GM12878 (cell line): ENCODE results near the gene TRANK1. TPM values are rescaled to one million over a fixed set of nuclear protein-coding genes. Genes with fewer than 3 reads are reported as not detected.

Experiments
- ATAC-seq: fragments of 200-7000 bp; cut with Tn5 transposase; 3 replicates; pipeline ENCODE4 v1.9.1; 2020; ENCODE audit warnings: mild to moderate bottlenecking, moderate library complexity
- BruUV-seq: library from RNA; stranded (reverse); fragments of 400-500 nt; replicated peaks from 2 replicates; lab custom pipeline; 2021; lab: Mats Ljungman, UMichigan
- CTCF ChIA-PET: fragments of 300-600 bp; sonication (Branson Sonifier 250); formaldehyde crosslinking; extraction: SDS; loops from one replicate; lab custom pipeline; 2021; ENCODE audit warnings: inconsistent platforms; lab: Yijun Ruan, JAX
- POLR2A ChIA-PET: fragments of 350-600 bp; formaldehyde crosslinking; extraction: SDS; loops from one replicate; lab custom pipeline; 2021; ENCODE audit warnings: inconsistent platforms; lab: Charles Lee
- RAD21 ChIA-PET: fragments of 300-600 bp; sonication (Branson Sonifier 250); formaldehyde crosslinking; loops from one replicate; lab custom pipeline; 2023; ENCODE audit warnings: antibody characterized with exemption; ENCODE audit not compliant: unreplicated experiment; lab: Charles Lee
- SMC1A ChIA-PET: fragments of 300-600 bp; sonication (Branson Sonifier 250); formaldehyde crosslinking; loops from one replicate; lab custom pipeline; 2023; ENCODE audit not compliant: unreplicated experiment, uncharacterized antibody; lab: Charles Lee
- DNase-seq: peaks from one replicate; pipeline ENCODE4 v3.0.0-alpha.2; 2011; ENCODE audit warnings: low read depth, low spot score
- FAIRE-seq: peaks from 3 replicates; lab custom pipeline; 2011; peaks lifted over from hg19 to GRCh38; lab: Jason Lieb, UNC
- H2AFZ ChIP-seq: 2 replicates; pipeline ENCODE4 v1.6.0; 2011; ENCODE audit warnings: low read depth, low read length, control low read depth; ENCODE audit not compliant: control insufficient read depth
- H3K27ac ChIP-seq: 2 replicates; pipeline ENCODE4 v1.5.1; 2011; ENCODE audit warnings: control low read depth; ENCODE audit not compliant: control insufficient read depth, insufficient read depth
- H3K27me3 ChIP-seq, 2 experiments: replicated peaks in 1 of 2; 2 replicates each; pipeline versions ENCODE4 v1.6.0 to v1.6.1; 2011; ENCODE audit warnings: low read length in 1 of 2; ENCODE audit not compliant: control insufficient read depth in 2 of 2, insufficient read depth in 2 of 2
- H3K36me3 ChIP-seq, 2 experiments: 2 replicates each; pipeline ENCODE4 v1.5.1; 2011; ENCODE audit warnings: low read length in 1 of 2; ENCODE audit not compliant: control insufficient read depth in 2 of 2, insufficient read depth in 2 of 2
- H3K4me1 ChIP-seq: 2 replicates; pipeline ENCODE4 v1.6.1; 2011; ENCODE audit warnings: mild to moderate bottlenecking, low read length, moderate library complexity, mixed read lengths; ENCODE audit not compliant: control insufficient read depth, insufficient read depth
- H3K4me2 ChIP-seq: 2 replicates; pipeline ENCODE4 v1.6.0; 2011; ENCODE audit warnings: control low read depth; ENCODE audit not compliant: control insufficient read depth, insufficient read depth
- H3K4me3 ChIP-seq: fragments of 200-600 bp; sonication (generic); 2 replicates; pipeline ENCODE4 v1.5.1; 2016
- H3K79me2 ChIP-seq: 2 replicates; pipeline ENCODE4 v1.6.0; 2011; ENCODE audit warnings: low read length; ENCODE audit not compliant: control insufficient read depth, insufficient read depth
- H3K9ac ChIP-seq: 2 replicates; pipeline ENCODE4 v1.8.0; 2011; ENCODE audit warnings: low read length, control low read depth, mixed read lengths; ENCODE audit not compliant: control insufficient read depth, insufficient read depth
- H3K9me3 ChIP-seq: replicated peaks from 3 replicates; pipeline ENCODE4 v1.5.1; 2011; ENCODE audit warnings: mild to moderate bottlenecking, low read length; ENCODE audit not compliant: control insufficient read depth, insufficient read depth
- H4K20me1 ChIP-seq: 2 replicates; pipeline ENCODE4 v1.6.0; 2011; ENCODE audit not compliant: control insufficient read depth, insufficient read depth
- BCL3 ChIP-seq: IDR thresholded peaks from 2 replicates; pipeline ENCODE4 v1.6.1; 2011; ENCODE audit warnings: borderline replicate concordance, low read depth, mild to moderate bottlenecking, moderate library complexity, low read length; ENCODE audit not compliant: insufficient read depth, poor library complexity, severe bottlenecking
- BMI1 ChIP-seq: fragments of 450-650 bp; IDR thresholded peaks from 2 replicates; pipeline ENCODE4 v1.6.1; 2016; ENCODE audit warnings: mild to moderate bottlenecking, moderate library complexity, borderline replicate concordance
- CBX5 ChIP-seq: sonication (generic); IDR thresholded peaks from 2 replicates; pipeline ENCODE4 v1.6.1; 2016; ENCODE audit warnings: low read depth, moderate library complexity, mild to moderate bottlenecking, inconsistent platforms
- ESRRA ChIP-seq: IDR thresholded peaks from 2 replicates; pipeline ENCODE4 v1.6.1; 2012; ENCODE audit warnings: mild to moderate bottlenecking, low read length, improper control_type of control experiment
- FOXM1 ChIP-seq: IDR thresholded peaks from 2 replicates; pipeline ENCODE4 v1.6.1; 2012; ENCODE audit warnings: low read depth, mild to moderate bottlenecking, inconsistent platforms, low read length, moderate library complexity
- HCFC1 ChIP-seq: fragments of 150-350 bp; IDR thresholded peaks from 2 replicates; pipeline ENCODE4 v1.6.1; 2014; ENCODE audit warnings: low read length
- KLF5 ChIP-seq: fragments of 450-650 bp; IDR thresholded peaks from 2 replicates; pipeline ENCODE4 v1.6.1; 2014; ENCODE audit warnings: mild to moderate bottlenecking; ENCODE audit not compliant: partially characterized antibody
- NFIC ChIP-seq: IDR thresholded peaks from 2 replicates; pipeline ENCODE4 v1.6.1; 2012; ENCODE audit warnings: low read depth, mild to moderate bottlenecking, inconsistent platforms, low read length, moderate library complexity
- NR2C2 ChIP-seq: IDR thresholded peaks from 2 replicates; pipeline ENCODE4 v1.6.1; 2011; ENCODE audit warnings: borderline replicate concordance, low read depth; ENCODE audit not compliant: control insufficient read depth, insufficient read length
- POU2F2 ChIP-seq: IDR thresholded peaks from 3 replicates; pipeline ENCODE4 v1.6.1; 2011; ENCODE audit warnings: low read depth, mild to moderate bottlenecking, low read length, borderline replicate concordance
- REST ChIP-seq: IDR thresholded peaks from 2 replicates; pipeline ENCODE4 v1.6.1; 2012; ENCODE audit warnings: mild to moderate bottlenecking, low read depth, low read length
- SMAD1 ChIP-seq: fragments of 450-650 bp; IDR thresholded peaks from 2 replicates; pipeline ENCODE4 v1.6.1; 2018; ENCODE audit warnings: mild to moderate bottlenecking, low read depth; ENCODE audit not compliant: partially characterized antibody
- SREBF1 ChIP-seq: IDR thresholded peaks from 2 replicates; pipeline ENCODE4 v1.6.1; 2012; ENCODE audit warnings: mild to moderate bottlenecking, low read length
- YY1 ChIP-seq: IDR thresholded peaks from 2 replicates; pipeline ENCODE4 v1.6.1; 2011; ENCODE audit warnings: low read depth, mild to moderate bottlenecking, low read length
- ZZZ3 ChIP-seq: IDR thresholded peaks from 2 replicates; pipeline ENCODE4 v1.6.1; 2011; ENCODE audit warnings: low read depth; ENCODE audit not compliant: control insufficient read depth, insufficient read length
- WGBS: methylation state at CpG from one replicate; pipeline ENCODE4 v1.1.6; 2016; ENCODE audit warnings: low lambda C conversion rate; ENCODE audit not compliant: insufficient replicate concordance, insufficient coverage; ENCODE audit errors: missing lambda C conversion rate; 5-methylcytosine and 5-hydroxymethylcytosine counted together
- in situ Hi-C: fragments of 300-500 bp; cut with MboI; formaldehyde crosslinking; loops from 9 replicates; pipeline ENCODE4 v1.14.3; 2018; ENCODE audit warnings: mixed read lengths
- intact Hi-C: fragments of 100-400 bp; cut with micrococcal nuclease; formaldehyde crosslinking; loops from one replicate; pipeline ENCODE4 v1.14.2; 2022; ENCODE audit not compliant: unreplicated experiment
- polyA plus RNA-seq, 11 experiments: library from polyadenylated mRNA; depleted of rRNA in 4 of 11; unstranded in 6 of 11; stranded (reverse) in 5 of 11; fragments of >200 nt; fragmentation: Nextera tagmentation in 4 of 11; fragmentation: Illumina TruSeq in 1 of 11; extraction: Ambion mirVana in 4 of 11; extraction: Trizol in 1 of 11; gene quantifications; 1 replicate in 1 of 11; 2 replicates in 10 of 11; pipeline versions ENCODE4 v1.2.1 to v1.2.3, GENCODE V29; 2011 to 2016; ENCODE audit warnings: inconsistent platforms in 2 of 11, missing spikeins in 2 of 11, low read depth in 1 of 11
- total RNA-seq, 4 experiments: library from RNA; depleted of rRNA in 3 of 4; stranded (reverse); fragments of >200 nt in 3 of 4; fragmentation: Illumina TruSeq in 1 of 4; extraction: Trizol in 1 of 4; gene quantifications; 2 replicates each; pipeline versions ENCODE4 v1.2.1 to v1.2.3, GENCODE V29; 2013 to 2021

TRANK1 gene
- total and polyA plus RNA-seq, 10 of the 15 experiments (the other 5 are each of a cell fraction or from before 2014, with no cell fraction given), result 0.46 to 8.8 (median 1.1) TPM

- BruUV-seq, result TSS peak; percentile 88
- Histone ChIP-seq H3K4me2 (peak within 1 kb of the TSS; percentile 83), H3K4me3 (peak within 1 kb of the TSS; percentile 97), H3K9ac (peak within 1 kb of the TSS; percentile 95), H3K79me2 (peaks cover 73% of the 10 kb centered on the region), H3K4me1 (no peaks in the 10 kb centered on the region), H3K36me3 (peaks cover 0 to 11% of the 10 kb centered on the region in 2 experiments; a peak in 3 of 4 replicates), H3K27me3 (no peaks in the 10 kb centered on the region), H3K27ac (peak within 1 kb of the TSS; percentile 92), H2AFZ (peak within 1 kb of the TSS; percentile 88), H3K9me3 (no peaks in the 10 kb centered on the region), H4K20me1 (no peaks in the 10 kb centered on the region)
- ATAC-seq, result peak; percentile 88
- WGBS, result 1% methylated on average over 47 of the region's 47 CpGs
- in situ Hi-C loops (no loop called here), intact Hi-C loops (loop anchor here (5.0 kb wide), 1 partner anchor 101 kb away; no protein-coding TSS in a partner anchor)
- SMC1A ChIA-PET, result interaction anchor here (0.7 to 7.5 kb wide), 12 partner anchors 10 to 220 kb away, joined by 3 to 46 read pairs (median 4); no protein-coding TSS in a partner anchor
- RAD21 ChIA-PET, result interaction anchor here (0.6 to 3.2 kb wide), 8 partner anchors 15 to 187 kb away, joined by 3 to 16 read pairs (median 3); no protein-coding TSS in a partner anchor
- peak; percentile 100 for DNase-seq
- POLR2A ChIA-PET, result interaction anchor here (0.6 to 2.5 kb wide), 14 partner anchors 10 to 251 kb away, joined by 3 to 17 read pairs (median 4); no protein-coding TSS in a partner anchor
- CTCF ChIA-PET, result interaction anchor here (0.6 to 2.0 kb wide), 9 partner anchors 24 to 125 kb away, joined by 3 to 7 read pairs (median 4); no protein-coding TSS in a partner anchor
- FAIRE-seq, result peak; percentile 100
- TF ChIP-seq SMAD1 (no peak), NFIC (peak; percentile 43; the same call in 1 of the 2 replicates), ESRRA (peak; percentile 66; the same call in 1 of the 2 replicates), NR2C2 (no peak), BCL3 (no peak), SREBF1 (no peak), POU2F2 (peak; percentile 71; the same call in 2 of the 3 replicates), ZZZ3 (no peak), HCFC1 (peak; percentile 63), FOXM1 (peak; percentile 21; the same call in 1 of the 2 replicates), YY1 (peak; percentile 96), REST (no peak; the same call in 1 of the 2 replicates), CBX5 (0 out of 2 replicates have a peak, but pooled peaks have one; percentile 27), BMI1 (no peak), KLF5 (peak; percentile 90)
These were observed 48.8 kb upstream of the TRANK1 start, which contains the start of gene MLH1 for GRCh38 chr3:36993326-36994283. TSS of gene MLH1 (plus strand) at chr3:36993518. CDS start at chr3:36993548, 30 bp downstream.
